GM23338 (cell line): Measurements from ENCODE around the gene PRDM11. TPM values are rescaled to one million over a fixed set of nuclear protein-coding genes. Genes with fewer than 3 reads are reported as not detected.

ENCODE experiments used
- ATAC-seq: fragments of 200-7000 bp; cut with Tn5 transposase; 3 replicates; pipeline ENCODE4 v1.9.1; 2020
- DNase-seq: peaks from one replicate; pipeline ENCODE4 v3.0.0-alpha.2; 2015; ENCODE audit warnings: low spot score
- H2AFZ ChIP-seq: fragments of 200-600 bp; sonication (generic); 2 replicates; pipeline ENCODE4 v1.8.0; 2016; ENCODE audit warnings: antibody characterized with exemption, mild to moderate bottlenecking, moderate library complexity
- H3F3A ChIP-seq: fragments of 200-600 bp; sonication (generic); replicated peaks from 2 replicates; pipeline ENCODE4 v1.8.0; 2017; ENCODE audit warnings: antibody characterized with exemption, mixed run types, low read depth
- H3K27ac ChIP-seq: fragments of 200-600 bp; sonication (generic); 2 replicates; pipeline ENCODE4 v1.6.1; 2016; ENCODE audit warnings: low read depth
- H3K27me3 ChIP-seq: fragments of 200-600 bp; sonication (generic); 2 replicates; pipeline ENCODE4 v1.8.0; 2016; ENCODE audit warnings: mild to moderate bottlenecking, mixed run types, moderate library complexity; ENCODE audit not compliant: insufficient read depth
- H3K36me3 ChIP-seq: fragments of 200-600 bp; sonication (generic); 2 replicates; pipeline ENCODE4 v1.8.0; 2016; ENCODE audit warnings: mild to moderate bottlenecking; ENCODE audit not compliant: insufficient read depth
- H3K4me1 ChIP-seq: fragments of 200-600 bp; sonication (generic); 2 replicates; pipeline ENCODE4 v1.8.0; 2016; ENCODE audit warnings: mild to moderate bottlenecking, moderate library complexity; ENCODE audit not compliant: insufficient read depth
- H3K4me2 ChIP-seq: fragments of 200-600 bp; sonication (generic); 2 replicates; pipeline ENCODE4 v1.7.1; 2017; ENCODE audit warnings: mixed run types
- H3K4me3 ChIP-seq: fragments of 200-600 bp; sonication (generic); 2 replicates; pipeline ENCODE4 v1.6.1; 2016; ENCODE audit warnings: mixed run types
- H3K79me2 ChIP-seq: fragments of 200-600 bp; sonication (generic); replicated peaks from 2 replicates; pipeline ENCODE4 v1.8.0; 2017; ENCODE audit warnings: mild to moderate bottlenecking; ENCODE audit not compliant: insufficient read depth
- H3K9me2 ChIP-seq: fragments of 200-600 bp; sonication (generic); 2 replicates; pipeline ENCODE4 v1.8.0; 2017; ENCODE audit not compliant: insufficient read depth
- H4K20me1 ChIP-seq: fragments of 200-600 bp; sonication (generic); replicated peaks from 2 replicates; pipeline ENCODE4 v1.8.0; 2017; ENCODE audit warnings: mild to moderate bottlenecking; ENCODE audit not compliant: insufficient read depth
- H3K27ac Mint-ChIP-seq: 2 replicates; pipeline ENCODE4 v1.8.0; 2020; ENCODE audit warnings: inconsistent platforms, mild to moderate bottlenecking, moderate library complexity, mixed read lengths
- H3K27me3 Mint-ChIP-seq: 3 replicates; pipeline ENCODE4 v1.8.0; 2022; ENCODE audit warnings: low read depth, mild to moderate bottlenecking, moderate library complexity, mixed read lengths, inconsistent platforms; ENCODE audit not compliant: insufficient read depth, poor library complexity
- H3K36me3 Mint-ChIP-seq: 3 replicates; pipeline ENCODE4 v1.8.0; 2021; ENCODE audit warnings: low read depth, mild to moderate bottlenecking, inconsistent platforms, moderate library complexity, mixed read lengths
- H3K4me1 Mint-ChIP-seq: 3 replicates; pipeline ENCODE4 v1.8.0; 2020; ENCODE audit warnings: mild to moderate bottlenecking, inconsistent platforms, mixed read lengths
- H3K4me3 Mint-ChIP-seq: 3 replicates; pipeline ENCODE4 v1.8.0; 2021; ENCODE audit warnings: moderate library complexity, mild to moderate bottlenecking, inconsistent platforms, mixed read lengths
- H3K9me3 Mint-ChIP-seq: 3 replicates; pipeline ENCODE4 v1.8.0; 2020; ENCODE audit warnings: moderate library complexity, mild to moderate bottlenecking, inconsistent platforms, mixed read lengths
- CREB1 ChIP-seq: fragments of 250-450 bp; sonication (Bioruptor Pico); IDR thresholded peaks from 2 replicates; pipeline ENCODE4 v1.5.0; 2020; ENCODE audit warnings: low read depth, mild to moderate bottlenecking, moderate library complexity
- EZH2 ChIP-seq: fragments of 200-600 bp; sonication (generic); IDR thresholded peaks from one replicate; pipeline ENCODE4 v1.8.0; 2017; ENCODE audit warnings: antibody characterized with exemption, mild to moderate bottlenecking, low read depth; ENCODE audit not compliant: unreplicated experiment
- EZH2phosphoT487 ChIP-seq: fragments of 200-600 bp; sonication (generic); IDR thresholded peaks from one replicate; pipeline ENCODE4 v1.8.1; 2018; ENCODE audit warnings: antibody characterized with exemption; ENCODE audit not compliant: unreplicated experiment
- JUNB ChIP-seq: IDR thresholded peaks from one replicate; pipeline ENCODE4 v1.6.1; 2016; ENCODE audit warnings: antibody characterized with exemption; ENCODE audit not compliant: unreplicated experiment
- NANOG ChIP-seq: IDR thresholded peaks from 2 replicates; pipeline ENCODE4 v1.6.1; 2016; ENCODE audit warnings: antibody characterized with exemption, borderline replicate concordance
- POLR2AphosphoS5 ChIP-seq: IDR thresholded peaks from 2 replicates; pipeline ENCODE4 v1.6.1; 2016; ENCODE audit warnings: antibody characterized with exemption, low read depth
- STAT1 ChIP-seq: IDR thresholded peaks from one replicate; pipeline ENCODE4 v1.6.1; 2016; ENCODE audit warnings: antibody characterized with exemption; ENCODE audit not compliant: unreplicated experiment
- ZNF114 ChIP-seq: fragments of 250-450 bp; sonication (Bioruptor Pico); IDR thresholded peaks from 2 replicates; pipeline ENCODE4 v1.5.0; 2020; ENCODE audit warnings: mild to moderate bottlenecking, moderate library complexity
- ZNF331 ChIP-seq: fragments of 250-450 bp; sonication (Bioruptor Pico); IDR thresholded peaks from 2 replicates; pipeline ENCODE4 v1.5.0; 2020; ENCODE audit warnings: low read depth, mild to moderate bottlenecking, moderate library complexity
- polyA plus RNA-seq: library from polyadenylated mRNA; unstranded; fragments of >200 nt; fragmentation: Nextera tagmentation; extraction: Ambion mirVana; gene quantifications from 2 replicates; pipeline ENCODE4 v1.2.1, GENCODE V29; 2016
- total RNA-seq: library from RNA; depleted of rRNA; stranded (reverse); fragments of >200 nt; shearing (Covaris generic); gene quantifications from 2 replicates; pipeline ENCODE4 v1.2.3, GENCODE V29; 2014
- TF ChIP-seq, protein P1 (sequence below), 2 experiments: fragments of 200-600 bp in 1 of 2; sonication (generic) in 1 of 2; conservative IDR thresholded peaks; 2 replicates each; pipeline versions ENCODE4 v1.5.1 to v1.6.1; 2016 to 2017; ENCODE audit warnings: antibody characterized with exemption in 2 of 2, low read depth in 2 of 2, mild to moderate bottlenecking in 2 of 2, moderate library complexity in 1 of 2
- TF ChIP-seq, protein P2 (sequence below): IDR thresholded peaks from 2 replicates; pipeline ENCODE4 v1.6.1; 2016; ENCODE audit warnings: antibody characterized with exemption
- TF ChIP-seq, protein P3 (sequence below): IDR thresholded peaks from one replicate; pipeline ENCODE4 v1.6.1; 2018; ENCODE audit warnings: antibody characterized with exemption; ENCODE audit not compliant: unreplicated experiment

PRDM11 gene
- total and polyA plus RNA-seq, 2 experiments from 2014 or later = 0.97 to 10.4 TPM

DNA sequence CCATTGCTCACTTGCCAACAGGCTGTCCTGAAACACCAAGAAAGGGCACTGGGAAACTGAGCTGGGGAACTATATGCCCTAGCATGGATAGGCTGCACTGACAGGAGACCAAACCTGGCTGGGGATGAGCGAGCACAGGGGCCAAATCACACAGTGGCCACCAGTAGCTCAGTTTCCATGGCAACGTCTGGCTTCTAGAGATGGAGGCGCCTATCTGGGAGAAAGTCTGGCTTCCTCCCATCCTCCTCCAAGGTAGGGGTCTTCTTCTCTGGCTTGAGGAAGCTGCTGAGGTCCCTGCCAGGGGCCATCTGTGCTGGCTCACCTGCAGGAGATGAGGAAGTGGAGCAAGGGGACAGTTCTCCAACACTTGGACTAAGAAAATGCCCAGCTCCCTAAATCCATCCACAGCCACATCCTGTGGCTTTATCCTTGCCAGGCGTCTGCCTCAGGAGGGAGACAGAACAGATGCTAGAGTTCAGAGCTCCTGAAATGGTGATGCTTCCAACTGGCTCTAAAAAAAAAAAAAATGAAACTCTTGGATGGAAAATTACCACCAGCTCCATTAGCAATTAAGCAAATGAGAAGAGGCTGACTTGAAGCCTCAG lies 91.4 kb downstream of the PRDM11 start:
- no peak overlapping the region for H3K4me3 Mint-ChIP-seq
- Histone ChIP-seq H3K4me3 (no peak overlapping the region), H3K27me3 (no peaks in the 10 kb centered on the region), H3K79me2 (no peaks in the 10 kb centered on the region), H4K20me1 (no peaks in the 10 kb centered on the region; the same call in 1 of the 2 replicates), H3F3A (no peaks in the 10 kb centered on the region), H3K27ac (no peak overlapping the region), H3K4me1 (no peaks in the 10 kb centered on the region; the same call in 1 of the 2 replicates), H2AFZ (no peak overlapping the region), H3K9me2 (no peaks in the 10 kb centered on the region), H3K4me2 (no peak overlapping the region), H3K36me3 (no peaks in the 10 kb centered on the region)
- H3K36me3 Mint-ChIP-seq = no peaks in the 10 kb centered on the region
- TF ChIP-seq STAT1 (no peak), ZNF114 (CRISPR knock-in tag) (no peak), ZNF331 (CRISPR knock-in tag) (no peak), NANOG (no peak), JUNB (no peak), CREB1 (CRISPR knock-in tag) (no peak), EZH2phosphoT487 (no peak), POLR2AphosphoS5 (no peak), EZH2 (no peak)
- TF ChIP-seq, protein P1, sequence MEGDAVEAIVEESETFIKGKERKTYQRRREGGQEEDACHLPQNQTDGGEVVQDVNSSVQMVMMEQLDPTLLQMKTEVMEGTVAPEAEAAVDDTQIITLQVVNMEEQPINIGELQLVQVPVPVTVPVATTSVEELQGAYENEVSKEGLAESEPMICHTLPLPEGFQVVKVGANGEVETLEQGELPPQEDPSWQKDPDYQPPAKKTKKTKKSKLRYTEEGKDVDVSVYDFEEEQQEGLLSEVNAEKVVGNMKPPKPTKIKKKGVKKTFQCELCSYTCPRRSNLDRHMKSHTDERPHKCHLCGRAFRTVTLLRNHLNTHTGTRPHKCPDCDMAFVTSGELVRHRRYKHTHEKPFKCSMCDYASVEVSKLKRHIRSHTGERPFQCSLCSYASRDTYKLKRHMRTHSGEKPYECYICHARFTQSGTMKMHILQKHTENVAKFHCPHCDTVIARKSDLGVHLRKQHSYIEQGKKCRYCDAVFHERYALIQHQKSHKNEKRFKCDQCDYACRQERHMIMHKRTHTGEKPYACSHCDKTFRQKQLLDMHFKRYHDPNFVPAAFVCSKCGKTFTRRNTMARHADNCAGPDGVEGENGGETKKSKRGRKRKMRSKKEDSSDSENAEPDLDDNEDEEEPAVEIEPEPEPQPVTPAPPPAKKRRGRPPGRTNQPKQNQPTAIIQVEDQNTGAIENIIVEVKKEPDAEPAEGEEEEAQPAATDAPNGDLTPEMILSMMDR (conservative IDR thresholded peaks at IDR 0.05; ENCODE audit: low read depth in 2 of 2) = no peak
- TF ChIP-seq, protein P2, sequence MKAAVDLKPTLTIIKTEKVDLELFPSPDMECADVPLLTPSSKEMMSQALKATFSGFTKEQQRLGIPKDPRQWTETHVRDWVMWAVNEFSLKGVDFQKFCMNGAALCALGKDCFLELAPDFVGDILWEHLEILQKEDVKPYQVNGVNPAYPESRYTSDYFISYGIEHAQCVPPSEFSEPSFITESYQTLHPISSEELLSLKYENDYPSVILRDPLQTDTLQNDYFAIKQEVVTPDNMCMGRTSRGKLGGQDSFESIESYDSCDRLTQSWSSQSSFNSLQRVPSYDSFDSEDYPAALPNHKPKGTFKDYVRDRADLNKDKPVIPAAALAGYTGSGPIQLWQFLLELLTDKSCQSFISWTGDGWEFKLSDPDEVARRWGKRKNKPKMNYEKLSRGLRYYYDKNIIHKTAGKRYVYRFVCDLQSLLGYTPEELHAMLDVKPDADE = no peak
- TF ChIP-seq, protein P3, sequence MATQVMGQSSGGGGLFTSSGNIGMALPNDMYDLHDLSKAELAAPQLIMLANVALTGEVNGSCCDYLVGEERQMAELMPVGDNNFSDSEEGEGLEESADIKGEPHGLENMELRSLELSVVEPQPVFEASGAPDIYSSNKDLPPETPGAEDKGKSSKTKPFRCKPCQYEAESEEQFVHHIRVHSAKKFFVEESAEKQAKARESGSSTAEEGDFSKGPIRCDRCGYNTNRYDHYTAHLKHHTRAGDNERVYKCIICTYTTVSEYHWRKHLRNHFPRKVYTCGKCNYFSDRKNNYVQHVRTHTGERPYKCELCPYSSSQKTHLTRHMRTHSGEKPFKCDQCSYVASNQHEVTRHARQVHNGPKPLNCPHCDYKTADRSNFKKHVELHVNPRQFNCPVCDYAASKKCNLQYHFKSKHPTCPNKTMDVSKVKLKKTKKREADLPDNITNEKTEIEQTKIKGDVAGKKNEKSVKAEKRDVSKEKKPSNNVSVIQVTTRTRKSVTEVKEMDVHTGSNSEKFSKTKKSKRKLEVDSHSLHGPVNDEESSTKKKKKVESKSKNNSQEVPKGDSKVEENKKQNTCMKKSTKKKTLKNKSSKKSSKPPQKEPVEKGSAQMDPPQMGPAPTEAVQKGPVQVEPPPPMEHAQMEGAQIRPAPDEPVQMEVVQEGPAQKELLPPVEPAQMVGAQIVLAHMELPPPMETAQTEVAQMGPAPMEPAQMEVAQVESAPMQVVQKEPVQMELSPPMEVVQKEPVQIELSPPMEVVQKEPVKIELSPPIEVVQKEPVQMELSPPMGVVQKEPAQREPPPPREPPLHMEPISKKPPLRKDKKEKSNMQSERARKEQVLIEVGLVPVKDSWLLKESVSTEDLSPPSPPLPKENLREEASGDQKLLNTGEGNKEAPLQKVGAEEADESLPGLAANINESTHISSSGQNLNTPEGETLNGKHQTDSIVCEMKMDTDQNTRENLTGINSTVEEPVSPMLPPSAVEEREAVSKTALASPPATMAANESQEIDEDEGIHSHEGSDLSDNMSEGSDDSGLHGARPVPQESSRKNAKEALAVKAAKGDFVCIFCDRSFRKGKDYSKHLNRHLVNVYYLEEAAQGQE = no peak
- H3K27me3 Mint-ChIP-seq = peaks cover 3% of the 10 kb centered on the region
- peak; percentile 44 for DNase-seq
- peaks cover 4% of the 10 kb centered on the region; the same call in 2 of the 3 replicates for H3K4me1 Mint-ChIP-seq
- H3K27ac Mint-ChIP-seq = no peak overlapping the region
- ATAC-seq = no peak
- peaks cover 4% of the 10 kb centered on the region; the same call in 2 of the 3 replicates for H3K9me3 Mint-ChIP-seq
